ENCODE measurements around the gene FMO5. TPM values are rescaled to one million over a fixed set of nuclear protein-coding genes. Genes with fewer than 3 reads are reported as not detected.

The FMO5 gene
- polyA plus RNA-seq = 15.8 TPM
- long read RNA-seq, donor 1, partial matches to known transcripts = 0 of 1 reads
- long read RNA-seq, donor 1, other reads (novel, unspliced or antisense) = 0 of 1 reads
- long read RNA-seq, donor 2, partial matches to known transcripts = 0 of 3 reads
- long read RNA-seq, donor 2, other reads (novel, unspliced or antisense) = 0 of 3 reads
- long read RNA-seq, donor 3 = 0 reads
- long read RNA-seq, donor 4 = 0 reads
- long read RNA-seq, donor 5 = 0 reads
- long read RNA-seq, donor 6, partial matches to known transcripts = 0 of 2 reads
- long read RNA-seq, donor 6, other reads (novel, unspliced or antisense) = 0 of 2 reads
- long read RNA-seq, donor 7, partial matches to known transcripts = 0 of 1 reads
- long read RNA-seq, donor 7, other reads (novel, unspliced or antisense) = 0 of 1 reads
- long read RNA-seq, donor 8, partial matches to known transcripts = 0 of 4 reads
- long read RNA-seq, donor 8, other reads (novel, unspliced or antisense) = 0 of 4 reads
- long read RNA-seq, donor 9, partial matches to known transcripts = 18 of 20 reads
- long read RNA-seq, donor 9, other reads (novel, unspliced or antisense) = 0 of 20 reads
- long read RNA-seq, donor 10, partial matches to known transcripts = 31 of 40 reads
- long read RNA-seq, donor 10, other reads (novel, unspliced or antisense) = 8 of 40 reads
- long read RNA-seq, donor 11, partial matches to known transcripts = 23 of 24 reads
- long read RNA-seq, donor 11, other reads (novel, unspliced or antisense) = 0 of 24 reads

DNA sequence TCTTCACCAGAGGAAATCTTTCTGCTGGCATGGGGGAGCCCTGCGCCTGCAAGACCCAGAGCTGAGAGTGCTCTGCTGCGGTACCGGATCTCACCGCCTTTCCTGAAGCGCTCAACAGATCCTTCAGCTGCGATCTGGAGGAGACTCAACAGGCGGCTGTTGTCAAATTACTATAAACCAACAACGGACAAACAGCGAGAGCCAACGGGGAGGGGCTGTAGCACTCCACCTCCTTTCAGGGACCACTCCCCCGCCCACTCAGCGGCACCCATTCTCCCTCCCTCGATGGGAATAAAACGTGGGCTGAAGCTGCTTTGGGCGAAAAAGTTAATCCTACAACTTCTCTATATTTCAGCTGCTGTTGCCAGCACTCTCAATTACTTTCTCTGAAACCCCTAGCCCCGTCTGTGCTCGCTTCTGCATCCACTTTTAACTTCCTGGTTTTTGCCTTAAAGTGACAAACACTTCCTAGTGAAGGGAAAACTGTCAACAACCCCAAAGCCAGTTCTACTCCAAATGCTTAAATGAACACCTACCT lies at the start of gene FMO5:
Gene FMO5 (minus strand): TSS at position 147 of the 538 bp plus-strand sequence. CDS start 310 bp downstream, outside the sequence.
- H3K9me3 ChIP-seq (ENCODE audit: control insufficient read depth, low read depth, low read length) = no peaks in the 10 kb centered on the region
- WGBS (ENCODE audit: insufficient coverage, low lambda C conversion rate) = 0% methylated on average over 2 of the region's 17 CpGs
- H3K4me1 ChIP-seq (ENCODE audit: control insufficient read depth, insufficient read depth, low read length) = no peaks in the 10 kb centered on the region
- no peaks in the 10 kb centered on the region for H3K36me3 ChIP-seq (ENCODE audit: control insufficient read depth, insufficient read depth, low read length)
- H3K4me3 ChIP-seq (ENCODE audit: low read length) = peak within 1 kb of the TSS; percentile 83
- DNase-seq = peak; percentile 45 to 77
- H3K27ac ChIP-seq (ENCODE audit: low read length) = peak within 1 kb of the TSS; percentile 88
- H3K27me3 ChIP-seq (ENCODE audit: control insufficient read depth, insufficient read depth, low read length) = no peaks in the 10 kb centered on the region

DNA sequence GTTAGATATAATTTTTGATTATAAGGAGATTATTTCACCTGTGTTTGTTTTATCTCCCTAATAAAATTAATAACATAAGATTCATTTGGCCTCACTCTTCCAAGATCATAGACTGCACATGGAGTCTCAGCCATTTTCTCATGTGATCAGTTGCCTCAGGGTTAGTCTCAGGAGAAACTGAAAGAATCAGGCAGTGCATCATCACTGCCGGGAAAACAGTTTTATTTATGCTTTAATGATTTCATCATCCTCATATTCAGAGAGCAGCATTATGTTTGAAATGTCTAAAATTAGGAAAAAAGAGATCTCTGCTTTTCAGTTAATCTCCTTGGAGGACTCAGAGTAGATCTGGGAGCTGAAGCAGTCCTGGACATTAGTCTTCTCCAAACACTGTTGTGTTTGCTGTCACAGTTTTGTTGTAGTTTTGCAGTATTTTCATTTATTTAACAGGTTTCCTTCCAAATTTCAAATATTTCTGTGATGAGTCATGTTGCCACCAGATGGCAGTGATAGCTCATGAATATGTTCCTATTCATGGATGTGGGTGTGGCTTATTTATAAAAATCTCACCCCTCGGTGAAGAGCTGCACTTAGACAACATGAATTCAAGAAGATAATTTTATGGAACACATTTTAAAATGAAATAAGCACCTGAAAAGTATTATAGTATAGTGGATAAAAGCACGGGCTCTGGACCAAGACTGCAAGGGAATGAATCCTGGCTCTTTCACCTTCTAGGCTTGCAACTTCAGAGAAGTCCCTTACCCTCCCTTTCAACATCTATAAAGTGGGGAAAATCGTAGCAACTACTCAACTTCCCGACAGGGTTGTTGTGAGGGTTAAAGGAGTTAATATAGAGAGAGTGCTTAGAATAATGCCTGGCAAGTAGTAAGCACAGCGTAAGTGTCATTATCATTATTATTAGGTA lies 48.5 kb upstream of the FMO5 start:
- WGBS (ENCODE audit: insufficient coverage, low lambda C conversion rate) = no CpG with 5 or more reads among the region's 6 CpGs

GRCh38 chr1:147272042-147272441 lies 46.9 kb upstream of the FMO5 start:
- WGBS (ENCODE audit: insufficient coverage, low lambda C conversion rate) = 100% methylated on average over 1 of the region's 3 CpGs

More for the DNA sequence above, 48.5 kb upstream of the FMO5 start:
- no peaks in the 10 kb centered on the region for H3K9me3 ChIP-seq (ENCODE audit: control insufficient read depth, low read depth, low read length)
- DNase-seq = peak; percentile 16 to 20
- no peak overlapping the region for H3K27ac ChIP-seq (ENCODE audit: low read length)
- H3K4me3 ChIP-seq (ENCODE audit: low read length) = no peak overlapping the region
- H3K27me3 ChIP-seq (ENCODE audit: control insufficient read depth, insufficient read depth, low read length) = no peaks in the 10 kb centered on the region
- peaks cover 64% of the 10 kb centered on the region for H3K36me3 ChIP-seq (ENCODE audit: control insufficient read depth, insufficient read depth, low read length)
- no peaks in the 10 kb centered on the region for H3K4me1 ChIP-seq (ENCODE audit: control insufficient read depth, insufficient read depth, low read length)

DNA sequence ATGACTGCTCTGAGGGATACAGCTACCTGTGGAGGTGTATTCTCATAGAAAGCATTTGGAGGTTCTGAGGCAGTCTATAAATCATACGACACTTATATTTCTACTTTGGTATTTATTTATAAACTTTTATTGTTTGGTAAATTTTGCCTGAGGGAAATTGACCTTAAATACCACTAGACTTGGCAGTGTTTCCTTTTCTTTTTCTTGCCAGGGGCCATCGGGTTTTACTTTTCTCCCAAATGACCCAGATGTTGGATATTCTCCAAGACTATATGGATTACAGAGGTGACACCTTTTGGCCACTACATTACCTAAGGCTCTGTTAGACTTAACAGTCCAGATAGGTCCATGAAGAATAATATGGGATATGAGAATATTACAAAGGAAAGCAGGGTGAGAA lies 45.6 kb upstream of the FMO5 start:
- DNase-seq = no peak
- Histone ChIP-seq H3K4me1 (ENCODE audit: control insufficient read depth, insufficient read depth, low read length) (no peaks in the 10 kb centered on the region), H3K4me3 (ENCODE audit: low read length) (no peak overlapping the region), H3K9me3 (ENCODE audit: control insufficient read depth, low read depth, low read length) (no peaks in the 10 kb centered on the region), H3K27ac (ENCODE audit: low read length) (no peak overlapping the region), H3K27me3 (ENCODE audit: control insufficient read depth, insufficient read depth, low read length) (no peaks in the 10 kb centered on the region), H3K36me3 (ENCODE audit: control insufficient read depth, insufficient read depth, low read length) (peaks cover 57% of the 10 kb centered on the region)
- no CpG with 5 or more reads among the region's 2 CpGs for WGBS (ENCODE audit: insufficient coverage, low lambda C conversion rate)

More at GRCh38 chr1:147272042-147272441, 46.9 kb upstream of the FMO5 start:
- no peak overlapping the region for H3K27ac ChIP-seq (ENCODE audit: low read length)
- no peaks in the 10 kb centered on the region for H3K4me1 ChIP-seq (ENCODE audit: control insufficient read depth, insufficient read depth, low read length)
- H3K36me3 ChIP-seq (ENCODE audit: control insufficient read depth, insufficient read depth, low read length) = peaks cover 61% of the 10 kb centered on the region
- no peaks in the 10 kb centered on the region for H3K9me3 ChIP-seq (ENCODE audit: control insufficient read depth, low read depth, low read length)
- no peaks in the 10 kb centered on the region for H3K27me3 ChIP-seq (ENCODE audit: control insufficient read depth, insufficient read depth, low read length)
- no peak overlapping the region for H3K4me3 ChIP-seq (ENCODE audit: low read length)
- no peak for DNase-seq

DNA sequence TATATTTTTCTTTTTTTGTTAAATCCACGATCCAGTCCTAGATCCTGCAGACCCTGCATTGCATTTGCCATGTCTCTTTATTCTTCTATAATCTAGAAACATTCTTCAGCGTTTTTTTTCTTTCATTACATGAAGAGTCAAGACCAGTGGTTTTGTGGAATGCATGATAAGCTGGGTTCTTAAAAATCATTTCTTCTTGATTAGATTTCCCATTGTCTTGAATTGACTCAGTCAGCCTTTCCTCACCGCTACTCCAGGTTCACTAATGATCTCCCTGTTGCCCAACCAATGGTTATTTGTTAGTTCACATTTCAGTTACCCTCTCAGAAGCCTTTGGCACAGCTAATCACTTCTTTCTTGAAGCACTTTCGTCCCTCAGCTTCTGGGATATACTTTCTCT lies 42.6 kb upstream of the FMO5 start:
- no peaks in the 10 kb centered on the region for H3K27me3 ChIP-seq (ENCODE audit: control insufficient read depth, insufficient read depth, low read length)
- H3K36me3 ChIP-seq (ENCODE audit: control insufficient read depth, insufficient read depth, low read length) = peaks cover 58% of the 10 kb centered on the region
- WGBS (ENCODE audit: insufficient coverage, low lambda C conversion rate) = 100% methylated on average over 3 of the region's 4 CpGs
- H3K9me3 ChIP-seq (ENCODE audit: control insufficient read depth, low read depth, low read length) = no peaks in the 10 kb centered on the region
- H3K4me3 ChIP-seq (ENCODE audit: low read length) = no peak overlapping the region
- no peak overlapping the region for H3K27ac ChIP-seq (ENCODE audit: low read length)
- no peak for DNase-seq
- H3K4me1 ChIP-seq (ENCODE audit: control insufficient read depth, insufficient read depth, low read length) = no peaks in the 10 kb centered on the region

- no peak overlapping the region for H3K4me3 ChIP-seq (ENCODE audit: low read length)
- no CpG with 5 or more reads among the region's 5 CpGs for WGBS (ENCODE audit: insufficient coverage, low lambda C conversion rate)
- no peak overlapping the region for H3K27ac ChIP-seq (ENCODE audit: low read length)
- peaks cover 51% of the 10 kb centered on the region for H3K36me3 ChIP-seq (ENCODE audit: control insufficient read depth, insufficient read depth, low read length)
- no peaks in the 10 kb centered on the region for H3K9me3 ChIP-seq (ENCODE audit: control insufficient read depth, low read depth, low read length)
- no peaks in the 10 kb centered on the region for H3K27me3 ChIP-seq (ENCODE audit: control insufficient read depth, insufficient read depth, low read length)
- DNase-seq = no peak
- H3K4me1 ChIP-seq (ENCODE audit: control insufficient read depth, insufficient read depth, low read length) = no peaks in the 10 kb centered on the region
Measured at GRCh38 chr1:147266381-147266780, 41.2 kb upstream of the FMO5 start.

DNA sequence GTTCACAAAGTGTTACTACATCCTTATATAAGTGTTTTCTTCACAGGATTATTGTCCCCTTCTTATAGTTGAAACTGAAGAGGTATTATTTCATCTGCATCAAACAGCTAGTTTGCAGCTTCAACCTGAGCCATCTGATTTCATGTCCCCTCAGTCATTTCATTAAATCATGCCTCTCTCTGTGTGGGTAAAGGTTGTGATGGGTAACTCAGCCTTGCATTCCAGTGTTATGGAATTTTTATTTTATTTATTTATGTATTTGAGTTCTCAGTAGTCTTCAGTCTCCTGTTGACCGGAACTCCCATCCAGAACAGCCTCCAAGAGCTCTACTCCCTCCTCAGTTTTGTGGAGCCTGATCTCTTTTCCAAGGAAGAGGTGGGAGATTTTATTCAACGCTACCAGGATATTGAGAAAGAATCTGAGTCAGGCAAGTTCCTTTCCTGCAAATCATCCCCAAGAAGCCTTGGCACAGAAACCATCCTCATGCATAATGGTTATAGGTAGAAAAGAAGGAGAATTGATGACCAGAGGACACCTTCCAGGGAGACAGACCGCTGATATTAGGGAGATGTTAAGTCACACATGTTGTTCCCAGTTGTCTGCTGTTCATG lies 39.1 kb upstream of the FMO5 start:
- no peak overlapping the region for H3K4me3 ChIP-seq (ENCODE audit: low read length)
- H3K4me1 ChIP-seq (ENCODE audit: control insufficient read depth, insufficient read depth, low read length) = no peaks in the 10 kb centered on the region
- H3K36me3 ChIP-seq (ENCODE audit: control insufficient read depth, insufficient read depth, low read length) = peaks cover 48% of the 10 kb centered on the region
- WGBS (ENCODE audit: insufficient coverage, low lambda C conversion rate) = 100% methylated on average over 1 of the region's 3 CpGs
- no peaks in the 10 kb centered on the region for H3K9me3 ChIP-seq (ENCODE audit: control insufficient read depth, low read depth, low read length)
- DNase-seq = no peak
- no peak overlapping the region for H3K27ac ChIP-seq (ENCODE audit: low read length)
- H3K27me3 ChIP-seq (ENCODE audit: control insufficient read depth, insufficient read depth, low read length) = no peaks in the 10 kb centered on the region

GRCh38 chr1:147260956-147261355 lies 35.8 kb upstream of the FMO5 start:
- no peaks in the 10 kb centered on the region for H3K4me1 ChIP-seq (ENCODE audit: control insufficient read depth, insufficient read depth, low read length)
- H3K27ac ChIP-seq (ENCODE audit: low read length) = no peak overlapping the region
- H3K27me3 ChIP-seq (ENCODE audit: control insufficient read depth, insufficient read depth, low read length) = no peaks in the 10 kb centered on the region
- WGBS (ENCODE audit: insufficient coverage, low lambda C conversion rate) = 67% methylated on average over 1 of the region's 4 CpGs
- no peaks in the 10 kb centered on the region for H3K9me3 ChIP-seq (ENCODE audit: control insufficient read depth, low read depth, low read length)
- no peak overlapping the region for H3K4me3 ChIP-seq (ENCODE audit: low read length)
- DNase-seq = peak in 1 of 2 donors; percentile 50
- H3K36me3 ChIP-seq (ENCODE audit: control insufficient read depth, insufficient read depth, low read length) = peaks cover 42% of the 10 kb centered on the region

DNA sequence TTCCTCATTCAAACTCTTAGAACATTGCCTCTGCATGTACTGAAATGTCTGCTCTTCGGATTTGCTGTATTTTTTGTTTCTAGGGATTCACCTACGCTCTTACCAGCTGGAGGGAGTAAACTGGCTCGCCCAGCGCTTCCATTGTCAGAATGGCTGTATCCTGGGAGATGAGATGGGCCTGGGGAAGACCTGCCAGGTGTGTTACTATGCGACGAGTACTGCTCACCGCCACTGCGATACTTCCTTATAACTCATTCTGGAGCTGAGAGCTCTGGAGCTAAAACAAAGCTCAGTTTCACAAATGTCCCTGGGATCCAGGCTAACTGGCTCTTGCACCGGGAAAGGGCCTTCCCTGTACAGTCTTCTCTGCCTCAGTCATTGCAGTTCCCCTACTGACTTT lies 27.4 kb upstream of the FMO5 start:
- DNase-seq = no peak
- Histone ChIP-seq H3K27ac (ENCODE audit: low read length) (no peak overlapping the region), H3K36me3 (ENCODE audit: control insufficient read depth, insufficient read depth, low read length) (peaks cover 12% of the 10 kb centered on the region), H3K27me3 (ENCODE audit: control insufficient read depth, insufficient read depth, low read length) (no peaks in the 10 kb centered on the region), H3K9me3 (ENCODE audit: control insufficient read depth, low read depth, low read length) (no peaks in the 10 kb centered on the region), H3K4me3 (ENCODE audit: low read length) (no peak overlapping the region), H3K4me1 (ENCODE audit: control insufficient read depth, insufficient read depth, low read length) (no peaks in the 10 kb centered on the region)
- WGBS (ENCODE audit: insufficient coverage, low lambda C conversion rate) = 100% methylated on average over 1 of the region's 9 CpGs
